ENCODE measurements around the gene DLX5. TPM values are rescaled to one million over a fixed set of nuclear protein-coding genes. Genes with fewer than 3 reads are reported as not detected.
A peak's percentile ranks its signal among the peaks of the same experiment; 100 is the strongest.
"Not testable (repeated sequence)": the region's sequence is repeated elsewhere in the genome, so short reads cannot be mapped to it uniquely, and the experiment has no call there.

Gene DLX5
- 0.17 TPM in 1 of 2 replicates, not detected in the other for total RNA-seq
- polyA plus RNA-seq: 0.06 TPM in 1 of 2 replicates, not detected in the other
- polyA plus RNA-seq (2012): not detected in 2 replicates
- polyA minus RNA-seq (ENCODE audit: low replicate concordance): not detected in 2 replicates

DNA sequence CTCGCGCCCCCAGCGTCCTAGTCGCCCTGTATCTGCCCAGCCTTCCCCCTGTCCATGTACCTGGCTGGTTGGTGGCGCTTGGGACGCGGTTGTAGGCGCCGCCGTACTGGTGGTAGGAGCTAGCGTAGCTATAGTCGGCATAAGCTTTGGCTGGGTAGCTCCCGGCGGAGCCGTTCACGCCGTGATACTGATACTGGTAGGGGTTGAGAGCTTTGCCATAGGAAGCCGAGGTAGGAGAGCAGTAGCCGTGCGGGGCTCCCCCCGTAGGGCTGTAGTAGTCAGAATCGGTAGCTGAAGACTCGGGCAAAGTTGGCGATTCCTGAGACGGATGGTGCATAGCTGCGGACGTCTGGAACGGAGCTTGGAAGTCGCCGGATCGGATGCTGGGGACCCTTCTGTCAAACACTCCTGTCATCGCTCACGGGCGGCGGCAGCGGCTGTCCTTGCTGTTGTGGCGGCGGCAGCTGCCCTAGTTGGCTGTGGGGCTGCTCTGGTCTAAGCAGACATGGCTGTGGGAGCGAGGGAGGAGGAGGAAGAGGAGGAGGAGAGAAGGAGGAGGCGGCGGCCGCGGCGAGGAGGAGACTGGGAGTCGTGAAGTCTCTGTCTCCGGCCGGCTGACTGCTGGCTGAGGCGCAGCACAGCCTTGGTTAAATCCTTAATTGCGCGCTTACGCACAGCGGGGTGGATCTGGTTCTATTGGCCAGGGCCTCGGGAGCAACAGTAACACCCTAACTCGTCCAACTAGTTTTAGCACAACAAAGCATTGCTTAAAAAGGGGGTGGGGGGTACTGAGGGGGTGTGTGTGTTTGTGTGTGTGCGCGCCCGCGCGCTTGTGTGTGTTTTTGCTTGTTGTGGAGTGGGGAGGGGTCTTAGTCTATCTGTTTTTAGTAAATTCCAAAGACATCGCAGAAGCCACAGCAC is at the start of gene DLX5:
TSS of gene DLX5 (minus strand) at position 623 of the 921 bp plus-strand sequence. CDS start at position 415, 208 bp downstream.
- H3K27ac ChIP-seq (ENCODE audit: insufficient read depth, low read length): no peak within 1 kb of the TSS
- H3K4me2 ChIP-seq (ENCODE audit: extremely low read depth, insufficient read depth, low read length): peak within 1 kb of the TSS; percentile 61
- H3K36me3 ChIP-seq (ENCODE audit: control insufficient read depth, insufficient read depth, low read length): no peaks in the 10 kb centered on the region
- H3K9ac ChIP-seq (ENCODE audit: insufficient read depth, low read length): no peak within 1 kb of the TSS
- H3K4me1 ChIP-seq (ENCODE audit: control insufficient read depth, extremely low read depth, insufficient read depth, low read length): no peaks in the 10 kb centered on the region
- peak; percentile 15 for DNase-seq (ENCODE audit: low read depth in 2 of 2)
- peak within 1 kb of the TSS; percentile 34 for H2AFZ ChIP-seq (ENCODE audit: low read length)
- H3K4me3 ChIP-seq (replicated peaks in 1 of 4; ENCODE audit: control extremely low read depth in 1 of 4, insufficient read depth in 1 of 4, low read depth in 3 of 4, low read length in 4 of 4): peak within 1 kb of the TSS; percentile 21 to 58 (median 27)
- TF ChIP-seq, protein P1, sequence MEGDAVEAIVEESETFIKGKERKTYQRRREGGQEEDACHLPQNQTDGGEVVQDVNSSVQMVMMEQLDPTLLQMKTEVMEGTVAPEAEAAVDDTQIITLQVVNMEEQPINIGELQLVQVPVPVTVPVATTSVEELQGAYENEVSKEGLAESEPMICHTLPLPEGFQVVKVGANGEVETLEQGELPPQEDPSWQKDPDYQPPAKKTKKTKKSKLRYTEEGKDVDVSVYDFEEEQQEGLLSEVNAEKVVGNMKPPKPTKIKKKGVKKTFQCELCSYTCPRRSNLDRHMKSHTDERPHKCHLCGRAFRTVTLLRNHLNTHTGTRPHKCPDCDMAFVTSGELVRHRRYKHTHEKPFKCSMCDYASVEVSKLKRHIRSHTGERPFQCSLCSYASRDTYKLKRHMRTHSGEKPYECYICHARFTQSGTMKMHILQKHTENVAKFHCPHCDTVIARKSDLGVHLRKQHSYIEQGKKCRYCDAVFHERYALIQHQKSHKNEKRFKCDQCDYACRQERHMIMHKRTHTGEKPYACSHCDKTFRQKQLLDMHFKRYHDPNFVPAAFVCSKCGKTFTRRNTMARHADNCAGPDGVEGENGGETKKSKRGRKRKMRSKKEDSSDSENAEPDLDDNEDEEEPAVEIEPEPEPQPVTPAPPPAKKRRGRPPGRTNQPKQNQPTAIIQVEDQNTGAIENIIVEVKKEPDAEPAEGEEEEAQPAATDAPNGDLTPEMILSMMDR (conservative IDR thresholded peaks at IDR 0.05 in 1 of 2, IDR thresholded peaks at IDR 0.05 in 1 of 2; ENCODE audit: low read depth in 1 of 2, low read length in 2 of 2): no peak
- TF ChIP-seq EZH2 (IDR thresholded peaks at IDR 0.05; ENCODE audit: low read length, missing control alignments): peak; percentile 53
- no peaks in the 10 kb centered on the region for H3K79me2 ChIP-seq (ENCODE audit: control insufficient read depth, insufficient read depth, low read length)
- no peaks in the 10 kb centered on the region for H4K20me1 ChIP-seq (ENCODE audit: control insufficient read depth, extremely low read depth, insufficient read depth, low read length)
- H3K9me3 ChIP-seq (ENCODE audit: control insufficient read depth, insufficient read depth, low read depth, low read length): no peaks in the 10 kb centered on the region
- peaks cover 46% of the 10 kb centered on the region for H3K27me3 ChIP-seq (ENCODE audit: control insufficient read depth, insufficient read depth, low read length)

GRCh38 chr7:97072025-97072424 is 47.4 kb upstream of the DLX5 start:
- DNase-seq (ENCODE audit: low read depth in 2 of 2); H3K4me3 ChIP-seq (replicated peaks in 1 of 4; ENCODE audit: control extremely low read depth in 1 of 4, insufficient read depth in 1 of 4, low read depth in 3 of 4, low read length in 4 of 4): not testable (repeated sequence)

DNA sequence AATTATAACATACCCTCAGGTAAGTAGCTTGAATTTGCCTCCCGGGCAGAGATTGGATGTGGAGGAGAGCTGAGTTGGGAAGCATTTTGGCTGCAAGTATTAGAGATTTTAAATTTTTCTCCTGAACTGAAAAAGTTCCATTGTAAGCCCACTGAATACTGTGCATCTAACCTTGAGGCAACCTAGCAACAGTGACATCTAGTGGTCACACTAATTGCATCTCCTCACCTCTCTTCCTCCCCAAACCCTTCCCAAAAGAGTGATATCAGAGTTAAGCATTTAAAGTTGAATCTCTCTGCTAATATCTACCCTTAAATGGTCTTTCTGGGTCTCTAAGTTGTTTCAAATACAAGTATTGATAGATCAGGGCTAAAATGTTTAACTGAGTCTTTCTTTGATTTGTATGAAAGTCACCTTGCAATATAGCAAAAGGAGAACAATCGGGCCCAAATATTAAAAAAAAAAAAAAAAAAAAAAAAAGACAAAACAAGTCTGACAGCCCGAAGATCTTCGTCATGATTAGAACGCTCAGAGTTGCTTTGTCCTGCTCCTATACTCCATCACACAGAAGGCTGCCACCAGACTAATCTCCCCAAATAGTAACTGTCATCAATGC is 40.4 kb upstream of the DLX5 start:
- no peaks in the 10 kb centered on the region for H3K36me3 ChIP-seq (ENCODE audit: control insufficient read depth, insufficient read depth, low read length)
- H3K4me1 ChIP-seq (ENCODE audit: control insufficient read depth, extremely low read depth, insufficient read depth, low read length): no peaks in the 10 kb centered on the region
- H3K4me2 ChIP-seq (ENCODE audit: extremely low read depth, insufficient read depth, low read length): no peak overlapping the region
- H3K9ac ChIP-seq (ENCODE audit: insufficient read depth, low read length): no peak overlapping the region
- no peak overlapping the region for H3K4me3 ChIP-seq (replicated peaks in 1 of 4; ENCODE audit: control extremely low read depth in 1 of 4, insufficient read depth in 1 of 4, low read depth in 3 of 4, low read length in 4 of 4)
- H3K27ac ChIP-seq (ENCODE audit: insufficient read depth, low read length): no peak overlapping the region
- H3K27me3 ChIP-seq (ENCODE audit: control insufficient read depth, insufficient read depth, low read length): no peaks in the 10 kb centered on the region
- no peak overlapping the region for H2AFZ ChIP-seq (ENCODE audit: low read length)
- H4K20me1 ChIP-seq (ENCODE audit: control insufficient read depth, extremely low read depth, insufficient read depth, low read length): no peaks in the 10 kb centered on the region
- DNase-seq (ENCODE audit: low read depth in 2 of 2): peak; percentile 30 to 64
- no peaks in the 10 kb centered on the region for H3K9me3 ChIP-seq (ENCODE audit: control insufficient read depth, insufficient read depth, low read depth, low read length)
- TF ChIP-seq, protein P1 (conservative IDR thresholded peaks at IDR 0.05 in 1 of 2, IDR thresholded peaks at IDR 0.05 in 1 of 2; ENCODE audit: low read depth in 1 of 2, low read length in 2 of 2): peak; percentile 65 to 77
- TF ChIP-seq EZH2 (IDR thresholded peaks at IDR 0.05; ENCODE audit: low read length, missing control alignments): no peak
- no peaks in the 10 kb centered on the region for H3K79me2 ChIP-seq (ENCODE audit: control insufficient read depth, insufficient read depth, low read length)

More at GRCh38 chr7:97072025-97072424, 47.4 kb upstream of the DLX5 start:
- H3K79me2 ChIP-seq (ENCODE audit: control insufficient read depth, insufficient read depth, low read length); H3K4me2 ChIP-seq (ENCODE audit: extremely low read depth, insufficient read depth, low read length); H3K9ac ChIP-seq (ENCODE audit: insufficient read depth, low read length); H3K9me3 ChIP-seq (ENCODE audit: control insufficient read depth, insufficient read depth, low read depth, low read length); H3K27ac ChIP-seq (ENCODE audit: insufficient read depth, low read length); H2AFZ ChIP-seq (ENCODE audit: low read length); H3K4me1 ChIP-seq (ENCODE audit: control insufficient read depth, extremely low read depth, insufficient read depth, low read length); H4K20me1 ChIP-seq (ENCODE audit: control insufficient read depth, extremely low read depth, insufficient read depth, low read length); H3K27me3 ChIP-seq (ENCODE audit: control insufficient read depth, insufficient read depth, low read length); H3K36me3 ChIP-seq (ENCODE audit: control insufficient read depth, insufficient read depth, low read length): not testable (repeated sequence)
